Natural killer cell (primary cell): ENCODE results near the gene PPP1R14C. TPM values are rescaled to one million over a fixed set of nuclear protein-coding genes. Genes with fewer than 3 reads are reported as not detected.
A peak's percentile ranks its signal among the peaks of the same experiment; 100 is the strongest.

ENCODE experiments used
- ATAC-seq, 3 donors: fragments of 150-1000 bp in 2 of 3; fragments of 200-7000 bp in 1 of 3; cut with Tn5 transposase; 1 replicate in 1 of 3; 2 replicates in 2 of 3; pipeline ENCODE4 v1.10.0; 2021; ENCODE audit warnings: mild to moderate bottlenecking in 2 of 3, moderate library complexity in 2 of 3
- DNase-seq, 2 donors: peaks; one replicate each; pipeline versions ENCODE4 v3.0.0 to v3.0.0-alpha.2; 2013 to 2021; ENCODE audit warnings: mixed read lengths in 1 of 2
- H3K27ac ChIP-seq: one replicate; pipeline ENCODE4 v1.5.1; 2013; ENCODE audit warnings: mild to moderate bottlenecking, low read length
- H3K27me3 ChIP-seq: one replicate; pipeline ENCODE4 v1.6.1; 2013; ENCODE audit warnings: low read length; ENCODE audit not compliant: control insufficient read depth, insufficient read depth
- H3K36me3 ChIP-seq: one replicate; pipeline ENCODE4 v1.6.1; 2013; ENCODE audit warnings: low read length; ENCODE audit not compliant: control insufficient read depth, insufficient read depth
- H3K4me1 ChIP-seq: one replicate; pipeline ENCODE4 v1.6.1; 2013; ENCODE audit warnings: low read length; ENCODE audit not compliant: control insufficient read depth, insufficient read depth
- H3K4me3 ChIP-seq: one replicate; pipeline ENCODE4 v1.5.1; 2013; ENCODE audit warnings: low read length
- H3K9me3 ChIP-seq: one replicate; pipeline ENCODE4 v1.6.1; 2013; ENCODE audit warnings: low read length; ENCODE audit not compliant: control insufficient read depth, insufficient read depth
- H3K27ac Mint-ChIP-seq, 2 donors: one replicate each; pipeline ENCODE4 v1.8.0; 2022; ENCODE audit warnings: mild to moderate bottlenecking in 2 of 2, mixed read lengths in 2 of 2, moderate library complexity in 1 of 2
- H3K27me3 Mint-ChIP-seq, 2 donors: one replicate each; pipeline ENCODE4 v1.8.0; 2022; ENCODE audit warnings: low read depth in 2 of 2, mixed read lengths in 2 of 2
- H3K36me3 Mint-ChIP-seq: one replicate; pipeline ENCODE4 v1.8.0; 2022; ENCODE audit warnings: mixed read lengths
- H3K4me1 Mint-ChIP-seq, 2 donors: one replicate each; pipeline ENCODE4 v1.8.0; 2022; ENCODE audit warnings: mixed read lengths in 2 of 2
- H3K4me3 Mint-ChIP-seq: one replicate; pipeline ENCODE4 v1.8.0; 2022; ENCODE audit warnings: mild to moderate bottlenecking, moderate library complexity, mixed read lengths
- H3K9me3 Mint-ChIP-seq, 2 donors: one replicate each; pipeline ENCODE4 v1.8.0; 2022; ENCODE audit warnings: mixed read lengths in 2 of 2
- WGBS: methylation state at CpG from one replicate; pipeline ENCODE4 v1.1.7; 2013; ENCODE audit warnings: missing lambda C conversion rate; ENCODE audit not compliant: insufficient coverage; 5-methylcytosine and 5-hydroxymethylcytosine counted together
- intact Hi-C: fragments of 100-400 bp; cut with micrococcal nuclease; formaldehyde crosslinking; loops from one replicate; pipeline ENCODE4 v1.14.2; 2022
- total RNA-seq, 4 donors: library from RNA; stranded (reverse); fragments of 120-200 nt in 1 of 4; gene quantifications; one replicate each; pipeline versions ENCODE4 v1.2.3 to v1.2.4, GENCODE V29; 2013 to 2022
- TF ChIP-seq, protein P1 (sequence below): fragments of 200-600 bp; IDR thresholded peaks from one replicate; pipeline ENCODE4 v1.8.0; 2022; ENCODE audit warnings: antibody characterized with exemption

PPP1R14C gene
- total RNA-seq, 3 donors from 2014 or later (not counting 1 experiment from before 2014, with no cell fraction given), result not detected

GRCh38 chr6:150202404-150202803 is 59.6 kb downstream of the PPP1R14C start:
- peak overlapping the region in 1 of 2 donors; percentile 42 for H3K27ac Mint-ChIP-seq
- no peak for ATAC-seq
- 91% methylated on average over 8 of the region's 8 CpGs for WGBS

GRCh38 chr6:150202934-150203333 is 60.1 kb downstream of the PPP1R14C start:
- WGBS, result 87% methylated on average over 2 of the region's 3 CpGs
- intact Hi-C loops, result no loop called here
- no peak overlapping the region for H3K4me3 Mint-ChIP-seq

More at GRCh38 chr6:150202404-150202803, 59.6 kb downstream of the PPP1R14C start:
- no peak for DNase-seq
- TF ChIP-seq, protein P1, sequence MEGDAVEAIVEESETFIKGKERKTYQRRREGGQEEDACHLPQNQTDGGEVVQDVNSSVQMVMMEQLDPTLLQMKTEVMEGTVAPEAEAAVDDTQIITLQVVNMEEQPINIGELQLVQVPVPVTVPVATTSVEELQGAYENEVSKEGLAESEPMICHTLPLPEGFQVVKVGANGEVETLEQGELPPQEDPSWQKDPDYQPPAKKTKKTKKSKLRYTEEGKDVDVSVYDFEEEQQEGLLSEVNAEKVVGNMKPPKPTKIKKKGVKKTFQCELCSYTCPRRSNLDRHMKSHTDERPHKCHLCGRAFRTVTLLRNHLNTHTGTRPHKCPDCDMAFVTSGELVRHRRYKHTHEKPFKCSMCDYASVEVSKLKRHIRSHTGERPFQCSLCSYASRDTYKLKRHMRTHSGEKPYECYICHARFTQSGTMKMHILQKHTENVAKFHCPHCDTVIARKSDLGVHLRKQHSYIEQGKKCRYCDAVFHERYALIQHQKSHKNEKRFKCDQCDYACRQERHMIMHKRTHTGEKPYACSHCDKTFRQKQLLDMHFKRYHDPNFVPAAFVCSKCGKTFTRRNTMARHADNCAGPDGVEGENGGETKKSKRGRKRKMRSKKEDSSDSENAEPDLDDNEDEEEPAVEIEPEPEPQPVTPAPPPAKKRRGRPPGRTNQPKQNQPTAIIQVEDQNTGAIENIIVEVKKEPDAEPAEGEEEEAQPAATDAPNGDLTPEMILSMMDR, result no peak
- H3K9me3 Mint-ChIP-seq, result no peaks in the 10 kb centered on the region
- intact Hi-C loops, result no loop called here
- Histone ChIP-seq H3K27ac (no peak overlapping the region), H3K36me3 (no peaks in the 10 kb centered on the region), H3K27me3 (peaks cover 3% of the 10 kb centered on the region), H3K4me3 (no peak overlapping the region), H3K4me1 (peaks cover 9% of the 10 kb centered on the region), H3K9me3 (no peaks in the 10 kb centered on the region)
- no peaks in the 10 kb centered on the region for H3K36me3 Mint-ChIP-seq
- peaks cover 8 to 15% of the 10 kb centered on the region in 2 donors for H3K4me1 Mint-ChIP-seq
- H3K27me3 Mint-ChIP-seq, result peaks cover 0 to 2% of the 10 kb centered on the region in 2 donors
- no peak overlapping the region for H3K4me3 Mint-ChIP-seq

GRCh38 chr6:150203378-150203777 is 60.5 kb downstream of the PPP1R14C start:
- DNase-seq (no peak), ATAC-seq (no peak)
- Mint-ChIP-seq H3K36me3 (no peaks in the 10 kb centered on the region), H3K9me3 (no peaks in the 10 kb centered on the region), H3K27ac (no peak overlapping the region), H3K27me3 (peaks cover 0 to 2% of the 10 kb centered on the region in 2 donors), H3K4me1 (peaks cover 8 to 15% of the 10 kb centered on the region in 2 donors), H3K4me3 (no peak overlapping the region)
- peaks cover 2% of the 10 kb centered on the region for H3K27me3 ChIP-seq
- intact Hi-C loops, result no loop called here
- no peak overlapping the region for H3K27ac ChIP-seq
- H3K9me3 ChIP-seq, result no peaks in the 10 kb centered on the region
- 94% methylated on average over 12 of the region's 12 CpGs for WGBS
- TF ChIP-seq, protein P1, result no peak
- H3K36me3 ChIP-seq, result no peaks in the 10 kb centered on the region
- H3K4me1 ChIP-seq, result peaks cover 9% of the 10 kb centered on the region
- no peak overlapping the region for H3K4me3 ChIP-seq

More at GRCh38 chr6:150202934-150203333, 60.1 kb downstream of the PPP1R14C start:
- H3K9me3 ChIP-seq, result no peaks in the 10 kb centered on the region
- no peak overlapping the region for H3K27ac ChIP-seq
- peak overlapping the region in 1 of 2 donors; percentile 42 for H3K27ac Mint-ChIP-seq
- DNase-seq (no peak), ATAC-seq (no peak)
- H3K4me1 ChIP-seq, result peaks cover 9% of the 10 kb centered on the region
- peaks cover 8 to 15% of the 10 kb centered on the region in 2 donors for H3K4me1 Mint-ChIP-seq
- H3K36me3 Mint-ChIP-seq, result no peaks in the 10 kb centered on the region
- peaks cover 3% of the 10 kb centered on the region for H3K27me3 ChIP-seq
- H3K9me3 Mint-ChIP-seq, result no peaks in the 10 kb centered on the region
- H3K4me3 ChIP-seq, result no peak overlapping the region
- H3K27me3 Mint-ChIP-seq, result peaks cover 0 to 2% of the 10 kb centered on the region in 2 donors
- no peaks in the 10 kb centered on the region for H3K36me3 ChIP-seq
- TF ChIP-seq, protein P1, result no peak
